Measurements from ENCODE around the gene NDUFA1. TPM values are rescaled to one million over a fixed set of nuclear protein-coding genes. Genes with fewer than 3 reads are reported as not detected.

Gene NDUFA1
- total and polyA plus RNA-seq, 4 donors = 27.4 to 260 (median 63.3) TPM

- H3K9me3 ChIP-seq (ENCODE audit: control insufficient read depth in 4 of 4, low read length in 3 of 4) = no peaks in the 10 kb centered on the region
- no peaks in the 10 kb centered on the region for H3K4me1 ChIP-seq (ENCODE audit: control insufficient read depth in 4 of 4, insufficient read depth in 4 of 4, low read length in 3 of 4)
- no peak within 1 kb of the TSS for H3K27ac ChIP-seq (ENCODE audit: low read depth in 1 of 2, low read length in 2 of 2)
- H3K27me3 ChIP-seq (ENCODE audit: control insufficient read depth in 4 of 4, insufficient read depth in 4 of 4, low read length in 3 of 4) = no peaks in the 10 kb centered on the region
- no peaks in the 10 kb centered on the region for H3K36me3 ChIP-seq (ENCODE audit: control insufficient read depth in 4 of 4, insufficient read depth in 3 of 4, low read depth in 1 of 4, low read length in 3 of 4)
- H3K4me3 ChIP-seq (ENCODE audit: low read depth in 1 of 3, low read length in 3 of 3) = no peak within 1 kb of the TSS
- TF ChIP-seq HNF4A (conservative IDR thresholded peaks at IDR 0.05) = no peak
- TF ChIP-seq REST (IDR thresholded peaks at IDR 0.05) = no peak
- no peak for TF ChIP-seq MAX (IDR thresholded peaks at IDR 0.05)
- TF ChIP-seq YY1 (IDR thresholded peaks at IDR 0.05) = no peak
- no peak within 1 kb of the TSS for H3K9ac ChIP-seq (ENCODE audit: low read depth in 1 of 2, low read length in 2 of 2)
- 67% methylated on average over 4 of the region's 4 CpGs for WGBS
- DNase-seq (ENCODE audit: low spot score) = no peak
Measured at GRCh38 chrX:119895843-119896326, 24.3 kb downstream of the NDUFA1 start, which contains the start of gene AKAP14. Gene AKAP14 (plus strand): TSS chrX:119895893. CDS start chrX:119903224, 7,331 bp downstream.

GRCh38 chrX:119899125-119899524 lies 27.5 kb downstream of the NDUFA1 start:
- Histone ChIP-seq H3K9me3 (ENCODE audit: control insufficient read depth in 4 of 4, low read length in 3 of 4) (no peaks in the 10 kb centered on the region), H3K9ac (ENCODE audit: low read depth in 1 of 2, low read length in 2 of 2) (no peak overlapping the region), H3K27me3 (ENCODE audit: control insufficient read depth in 4 of 4, insufficient read depth in 4 of 4, low read length in 3 of 4) (no peaks in the 10 kb centered on the region), H3K4me3 (ENCODE audit: low read depth in 1 of 3, low read length in 3 of 3) (no peak overlapping the region), H3K4me1 (ENCODE audit: control insufficient read depth in 4 of 4, insufficient read depth in 4 of 4, low read length in 3 of 4) (no peaks in the 10 kb centered on the region), H3K27ac (ENCODE audit: low read depth in 1 of 2, low read length in 2 of 2) (no peak overlapping the region), H3K36me3 (ENCODE audit: control insufficient read depth in 4 of 4, insufficient read depth in 3 of 4, low read depth in 1 of 4, low read length in 3 of 4) (no peaks in the 10 kb centered on the region)
- TF ChIP-seq EGR1 (IDR thresholded peaks at IDR 0.05; ENCODE audit: low read depth in 2 of 2) (no peak), SP1 (IDR thresholded peaks at IDR 0.05) (no peak), CTCF (IDR thresholded peaks at IDR 0.05; ENCODE audit: low read depth, low read length, missing input control) (no peak), MAX (IDR thresholded peaks at IDR 0.05) (no peak), ZBTB33 (IDR thresholded peaks at IDR 0.05) (no peak), RXRA (IDR thresholded peaks at IDR 0.05) (no peak), REST (IDR thresholded peaks at IDR 0.05) (no peak), RAD21 (IDR thresholded peaks at IDR 0.05) (no peak), TAF1 (conservative IDR thresholded peaks at IDR 0.05) (no peak), YY1 (IDR thresholded peaks at IDR 0.05) (no peak), HNF4A (conservative IDR thresholded peaks at IDR 0.05) (no peak), FOXA2 (IDR thresholded peaks at IDR 0.05) (no peak), FOXA1 (IDR thresholded peaks at IDR 0.05) (no peak), GABPA (IDR thresholded peaks at IDR 0.05 in 1 of 2, conservative IDR thresholded peaks at IDR 0.05 in 1 of 2) (no peak), ATF3 (IDR thresholded peaks at IDR 0.05) (no peak), HNF4G (IDR thresholded peaks at IDR 0.05) (no peak), JUND (IDR thresholded peaks at IDR 0.05) (no peak), NR2F2 (IDR thresholded peaks at IDR 0.05) (no peak)
- no peak for DNase-seq (ENCODE audit: low spot score)
- 16% methylated on average over 2 of the region's 2 CpGs for WGBS

Measured in liver (tissue), 9 donors.